Measurements from ENCODE around the gene THAP7. TPM values are rescaled to one million over a fixed set of nuclear protein-coding genes. Genes with fewer than 3 reads are reported as not detected.

Gene THAP7
- total and polyA plus RNA-seq, 2 experiments from 2014 or later: 21.8 to 25.9 TPM

- Histone ChIP-seq H4K20me1 (replicated peaks; ENCODE audit: insufficient read depth) (no peaks in the 10 kb centered on the region), H3K4me1 (ENCODE audit: insufficient read depth) (peaks cover 3% of the 10 kb centered on the region; the same call in 1 of the 2 replicates), H3K79me2 (replicated peaks; ENCODE audit: insufficient read depth) (no peaks in the 10 kb centered on the region), H3K4me2 (no peak overlapping the region), H3K27ac (ENCODE audit: low read depth) (no peak overlapping the region), H3F3A (replicated peaks; ENCODE audit: low read depth) (no peaks in the 10 kb centered on the region), H3K9me2 (ENCODE audit: insufficient read depth) (no peaks in the 10 kb centered on the region), H3K27me3 (ENCODE audit: insufficient read depth) (peaks cover 26% of the 10 kb centered on the region), H3K36me3 (ENCODE audit: insufficient read depth) (no peaks in the 10 kb centered on the region), H3K4me3 (no peak overlapping the region), H2AFZ (no peak overlapping the region; the same call in 1 of the 2 replicates)
- Mint-ChIP-seq H3K9me3 (no peaks in the 10 kb centered on the region; the same call in 2 of the 3 replicates), H3K4me3 (no peak overlapping the region), H3K4me1 (peaks cover 8% of the 10 kb centered on the region), H3K27ac (no peak overlapping the region), H3K36me3 (ENCODE audit: low read depth) (no peaks in the 10 kb centered on the region), H3K27me3 (ENCODE audit: insufficient read depth, low read depth, poor library complexity) (peaks cover 34% of the 10 kb centered on the region)
- no peak for TF ChIP-seq ZNF114 (CRISPR knock-in tag; IDR thresholded peaks at IDR 0.05)
- TF ChIP-seq EZH2 (IDR thresholded peaks at IDR 0.05; ENCODE audit: low read depth, unreplicated experiment): no peak
- ATAC-seq: no peak
- DNase-seq (ENCODE audit: low spot score): no peak
Observed at GRCh38 chr22:21029486-21030025, 27.6 kb upstream of the THAP7 start.

GRCh38 chr22:21028277-21029251, 26.6 kb upstream of the THAP7 start:
- H3K27me3 ChIP-seq (ENCODE audit: insufficient read depth): peaks cover 26% of the 10 kb centered on the region
- Mint-ChIP-seq H3K4me1 (peaks cover 8% of the 10 kb centered on the region), H3K36me3 (ENCODE audit: low read depth) (no peaks in the 10 kb centered on the region)

More at GRCh38 chr22:21028277-21029251, 26.6 kb upstream of the THAP7 start:
- Histone ChIP-seq H3K79me2 (replicated peaks; ENCODE audit: insufficient read depth) (no peaks in the 10 kb centered on the region), H4K20me1 (replicated peaks; ENCODE audit: insufficient read depth) (no peaks in the 10 kb centered on the region), H3K4me2 (no peak overlapping the region), H3K27ac (ENCODE audit: low read depth) (no peak overlapping the region), H2AFZ (no peak overlapping the region), H3K4me1 (ENCODE audit: insufficient read depth) (peaks cover 3% of the 10 kb centered on the region; the same call in 1 of the 2 replicates), H3K9me2 (ENCODE audit: insufficient read depth) (no peaks in the 10 kb centered on the region), H3F3A (replicated peaks; ENCODE audit: low read depth) (no peaks in the 10 kb centered on the region), H3K4me3 (no peak overlapping the region), H3K36me3 (ENCODE audit: insufficient read depth) (no peaks in the 10 kb centered on the region)
- no peak overlapping the region for H3K4me3 Mint-ChIP-seq
- H3K9me3 Mint-ChIP-seq: no peaks in the 10 kb centered on the region; the same call in 2 of the 3 replicates
- ATAC-seq (no peak), DNase-seq (ENCODE audit: low spot score) (no peak)
- peaks cover 34% of the 10 kb centered on the region for H3K27me3 Mint-ChIP-seq (ENCODE audit: insufficient read depth, low read depth, poor library complexity)
- no peak overlapping the region for H3K27ac Mint-ChIP-seq
- TF ChIP-seq REST (IDR thresholded peaks at IDR 0.05; ENCODE audit: unreplicated experiment) (no peak), CREB1 (CRISPR knock-in tag; IDR thresholded peaks at IDR 0.05; ENCODE audit: low read depth) (no peak), EZH2phosphoT487 (IDR thresholded peaks at IDR 0.05; ENCODE audit: unreplicated experiment) (no peak)
